ENCODE measurements around the gene ENTPD7.

The ENTPD7 gene, protein sequence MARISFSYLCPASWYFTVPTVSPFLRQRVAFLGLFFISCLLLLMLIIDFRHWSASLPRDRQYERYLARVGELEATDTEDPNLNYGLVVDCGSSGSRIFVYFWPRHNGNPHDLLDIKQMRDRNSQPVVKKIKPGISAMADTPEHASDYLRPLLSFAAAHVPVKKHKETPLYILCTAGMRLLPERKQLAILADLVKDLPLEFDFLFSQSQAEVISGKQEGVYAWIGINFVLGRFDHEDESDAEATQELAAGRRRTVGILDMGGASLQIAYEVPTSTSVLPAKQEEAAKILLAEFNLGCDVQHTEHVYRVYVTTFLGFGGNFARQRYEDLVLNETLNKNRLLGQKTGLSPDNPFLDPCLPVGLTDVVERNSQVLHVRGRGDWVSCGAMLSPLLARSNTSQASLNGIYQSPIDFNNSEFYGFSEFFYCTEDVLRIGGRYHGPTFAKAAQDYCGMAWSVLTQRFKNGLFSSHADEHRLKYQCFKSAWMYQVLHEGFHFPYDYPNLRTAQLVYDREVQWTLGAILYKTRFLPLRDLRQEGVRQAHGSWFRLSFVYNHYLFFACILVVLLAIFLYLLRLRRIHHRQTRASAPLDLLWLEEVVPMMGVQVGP

DNA sequence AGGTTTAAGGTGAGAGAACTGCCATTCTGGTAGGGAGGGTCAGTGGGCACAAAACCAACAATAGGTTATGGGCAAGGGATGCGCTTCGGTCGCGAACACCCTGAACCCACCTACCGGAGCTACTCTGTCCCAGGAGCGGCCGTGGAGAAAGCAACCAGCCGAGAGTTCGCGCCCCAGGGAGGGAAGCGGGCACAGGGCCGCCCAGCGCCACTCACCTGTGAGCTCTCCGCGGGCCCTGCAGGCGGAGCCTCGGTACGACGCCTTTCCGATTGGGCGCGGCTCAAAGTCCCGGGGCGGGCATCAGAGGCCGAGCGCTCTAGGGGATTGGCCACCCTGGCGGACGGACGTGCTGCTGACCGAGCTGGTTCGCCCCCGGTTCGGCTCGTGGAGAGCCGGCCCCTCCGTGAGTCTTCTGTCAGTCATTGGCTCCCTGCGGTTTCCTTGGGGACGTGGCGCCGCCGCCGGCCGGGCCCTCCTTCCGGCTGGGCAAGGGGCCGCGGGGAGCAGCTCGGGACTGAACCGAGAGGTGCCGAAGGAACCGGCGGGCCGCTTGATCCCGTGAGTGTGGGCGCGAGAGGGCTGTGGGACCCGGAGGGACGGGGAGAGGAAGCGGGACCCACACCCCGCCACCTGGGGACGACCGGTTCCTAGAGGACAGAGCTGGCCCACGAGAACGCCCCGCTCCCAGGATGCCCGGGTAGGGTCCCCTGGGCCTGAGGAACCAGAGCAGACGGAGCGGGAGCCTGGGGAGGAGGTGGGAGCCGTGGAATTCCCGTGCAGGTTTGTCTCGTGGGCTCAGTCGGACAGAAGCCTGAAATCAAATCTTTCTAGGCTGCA, at the start of gene ENTPD7:
ENTPD7 (plus strand) TSS at position 479 of the 837 bp plus-strand sequence. CDS start 448 bp downstream, outside the sequence.
- H3K9me3 Mint-ChIP-seq: no peaks in the 10 kb centered on the region

DNA sequence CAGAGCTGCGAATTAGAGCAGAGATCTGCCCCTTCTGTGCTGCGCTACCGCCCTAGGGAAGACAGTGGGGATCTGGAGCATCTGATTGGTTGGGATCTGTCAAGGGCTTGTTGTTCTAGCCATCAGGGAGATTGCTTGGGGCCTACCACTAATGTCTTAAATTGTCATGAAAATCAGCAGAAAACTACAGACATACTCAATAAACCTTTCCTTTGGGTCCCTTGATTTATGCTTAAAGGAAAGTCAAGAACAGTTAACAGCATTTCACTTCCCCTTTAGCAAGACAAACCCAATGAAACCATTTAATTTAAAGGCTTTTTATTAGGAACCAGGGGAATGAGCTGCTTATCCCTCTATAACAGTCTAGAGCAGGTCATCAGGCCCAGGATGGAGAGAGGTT, 49.1 kb upstream of the ENTPD7 start:
- DNase-seq: no peak
- TF ChIP-seq, protein P1, sequence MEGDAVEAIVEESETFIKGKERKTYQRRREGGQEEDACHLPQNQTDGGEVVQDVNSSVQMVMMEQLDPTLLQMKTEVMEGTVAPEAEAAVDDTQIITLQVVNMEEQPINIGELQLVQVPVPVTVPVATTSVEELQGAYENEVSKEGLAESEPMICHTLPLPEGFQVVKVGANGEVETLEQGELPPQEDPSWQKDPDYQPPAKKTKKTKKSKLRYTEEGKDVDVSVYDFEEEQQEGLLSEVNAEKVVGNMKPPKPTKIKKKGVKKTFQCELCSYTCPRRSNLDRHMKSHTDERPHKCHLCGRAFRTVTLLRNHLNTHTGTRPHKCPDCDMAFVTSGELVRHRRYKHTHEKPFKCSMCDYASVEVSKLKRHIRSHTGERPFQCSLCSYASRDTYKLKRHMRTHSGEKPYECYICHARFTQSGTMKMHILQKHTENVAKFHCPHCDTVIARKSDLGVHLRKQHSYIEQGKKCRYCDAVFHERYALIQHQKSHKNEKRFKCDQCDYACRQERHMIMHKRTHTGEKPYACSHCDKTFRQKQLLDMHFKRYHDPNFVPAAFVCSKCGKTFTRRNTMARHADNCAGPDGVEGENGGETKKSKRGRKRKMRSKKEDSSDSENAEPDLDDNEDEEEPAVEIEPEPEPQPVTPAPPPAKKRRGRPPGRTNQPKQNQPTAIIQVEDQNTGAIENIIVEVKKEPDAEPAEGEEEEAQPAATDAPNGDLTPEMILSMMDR (IDR thresholded peaks at IDR 0.05): no peak
- no peak overlapping the region for H3K4me3 Mint-ChIP-seq
- H3K4me1 Mint-ChIP-seq: no peaks in the 10 kb centered on the region
- H3K9me3 Mint-ChIP-seq: peaks cover 5% of the 10 kb centered on the region
- peaks cover 4% of the 10 kb centered on the region for H3K27me3 Mint-ChIP-seq (ENCODE audit: low read depth, poor library complexity)
- no peak overlapping the region for H3K27ac Mint-ChIP-seq
- H3K36me3 Mint-ChIP-seq (ENCODE audit: low read depth): no peaks in the 10 kb centered on the region

More for the DNA sequence above, at the start of gene ENTPD7:
- TF ChIP-seq, protein P1 (IDR thresholded peaks at IDR 0.05): no peak
- Mint-ChIP-seq H3K4me3 (peak within 1 kb of the TSS; percentile 90), H3K27ac (peak within 1 kb of the TSS; percentile 58), H3K27me3 (ENCODE audit: low read depth, poor library complexity) (peaks cover 47% of the 10 kb centered on the region), H3K36me3 (ENCODE audit: low read depth) (peaks cover 16% of the 10 kb centered on the region), H3K4me1 (peaks cover 20% of the 10 kb centered on the region)
- DNase-seq: peak; percentile 93

DNA sequence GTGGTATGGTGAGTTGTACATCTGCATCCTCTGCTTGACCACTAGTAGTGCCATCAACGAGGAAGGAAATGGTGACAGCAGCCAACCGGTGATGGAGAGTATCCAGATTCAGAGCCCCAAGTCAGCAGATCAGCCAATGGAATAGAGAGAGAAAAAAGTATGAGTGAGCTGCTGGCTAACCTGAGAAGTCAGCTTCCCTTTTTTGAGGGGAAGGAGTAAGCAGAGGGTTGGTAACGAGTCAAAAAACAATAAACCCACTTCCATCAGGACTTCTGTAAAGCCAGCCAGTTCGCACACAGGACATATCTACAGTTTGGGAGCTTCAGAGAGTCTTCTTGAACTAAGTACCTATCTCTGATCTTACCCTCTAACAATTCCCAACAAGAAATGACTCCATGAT, 48.0 kb upstream of the ENTPD7 start:
- TF ChIP-seq, protein P1 (IDR thresholded peaks at IDR 0.05): no peak
- no peaks in the 10 kb centered on the region for H3K9me3 Mint-ChIP-seq
- no peak overlapping the region for H3K27ac Mint-ChIP-seq
- DNase-seq: no peak
- H3K36me3 Mint-ChIP-seq (ENCODE audit: low read depth): no peaks in the 10 kb centered on the region
- H3K4me1 Mint-ChIP-seq: no peaks in the 10 kb centered on the region
- H3K4me3 Mint-ChIP-seq: no peak overlapping the region
- peaks cover 4% of the 10 kb centered on the region for H3K27me3 Mint-ChIP-seq (ENCODE audit: low read depth, poor library complexity)

DNA sequence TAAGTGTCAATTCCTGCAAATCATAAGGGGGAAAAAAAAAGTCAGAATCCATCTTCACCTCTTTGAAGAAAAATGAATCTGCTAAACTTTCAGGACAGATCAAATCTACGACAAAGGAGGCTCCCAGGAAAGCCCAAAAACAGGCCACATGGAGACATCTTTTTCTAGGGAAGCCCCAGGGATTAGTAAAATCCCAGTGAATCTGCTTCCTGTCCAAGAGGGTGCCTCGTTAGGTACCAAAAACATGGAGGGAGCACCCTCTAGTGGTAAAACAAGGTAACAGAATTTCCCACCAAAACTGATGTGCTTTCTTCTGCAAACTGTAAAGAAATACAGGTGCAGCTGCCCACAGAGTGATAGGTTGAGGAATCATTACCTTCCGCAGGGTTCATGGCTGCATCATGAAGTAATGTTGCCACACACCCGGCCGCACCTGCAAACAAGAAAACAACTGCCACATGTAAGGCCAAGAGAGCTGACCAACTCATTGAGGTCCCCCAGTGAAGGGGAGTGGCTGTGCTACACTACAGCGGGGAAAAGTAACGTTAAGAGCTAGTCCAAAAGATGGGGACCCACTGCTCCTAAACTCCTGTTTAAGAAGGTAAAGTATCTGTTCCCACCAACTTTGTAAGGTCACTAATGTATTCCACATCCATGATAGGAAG, 47.0 kb upstream of the ENTPD7 start:
- Mint-ChIP-seq H3K4me1 (no peaks in the 10 kb centered on the region), H3K27ac (no peak overlapping the region)

DNA sequence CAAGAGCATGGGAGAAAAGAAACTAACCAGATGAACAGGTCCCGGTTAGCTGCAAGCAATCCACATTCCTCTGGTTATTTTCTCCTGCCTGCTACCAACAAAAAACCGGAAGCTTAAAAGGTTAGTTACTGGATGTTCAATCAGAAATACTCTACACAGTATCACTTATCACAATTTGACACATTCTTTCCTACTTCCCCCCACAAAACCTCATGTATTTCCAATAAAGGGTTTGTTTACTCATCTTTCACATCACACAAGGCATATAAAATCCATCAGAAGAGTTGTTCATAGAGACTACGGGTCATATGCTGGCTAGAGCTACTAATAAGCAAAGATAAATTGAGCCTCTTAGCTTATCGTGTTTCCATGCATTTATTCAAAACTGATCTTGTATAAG, 43.9 kb upstream of the ENTPD7 start:
- no peaks in the 10 kb centered on the region for H3K27me3 Mint-ChIP-seq (ENCODE audit: low read depth, poor library complexity)
- H3K36me3 Mint-ChIP-seq (ENCODE audit: low read depth): no peaks in the 10 kb centered on the region
- no peak overlapping the region for H3K27ac Mint-ChIP-seq
- H3K9me3 Mint-ChIP-seq: no peaks in the 10 kb centered on the region
- no peak for DNase-seq
- H3K4me1 Mint-ChIP-seq: peaks cover 20% of the 10 kb centered on the region
- H3K4me3 Mint-ChIP-seq: no peak overlapping the region
- TF ChIP-seq, protein P1 (IDR thresholded peaks at IDR 0.05): no peak

More for the DNA sequence above, 47.0 kb upstream of the ENTPD7 start:
- H3K9me3 Mint-ChIP-seq: no peaks in the 10 kb centered on the region
- TF ChIP-seq, protein P1 (IDR thresholded peaks at IDR 0.05): peak; percentile 84
- H3K36me3 Mint-ChIP-seq (ENCODE audit: low read depth): no peaks in the 10 kb centered on the region
- H3K4me3 Mint-ChIP-seq: no peak overlapping the region
- H3K27me3 Mint-ChIP-seq (ENCODE audit: low read depth, poor library complexity): peaks cover 4% of the 10 kb centered on the region
- peak; percentile 41 for DNase-seq
